CD4-positive, CD25-positive, alpha-beta regulatory T cell (primary cell): ENCODE data around the gene CFC1. TPM values are rescaled to one million over a fixed set of nuclear protein-coding genes. Genes with fewer than 3 reads are reported as not detected.
"Not testable (repeated sequence)": the region's sequence is repeated elsewhere in the genome, so short reads cannot be mapped to it uniquely, and the experiment has no call there.

Experiments used
- ATAC-seq, 2 donors: fragments of 150-1000 bp; cut with Tn5 transposase; one replicate each; pipeline ENCODE4 v1.10.0; 2021; ENCODE audit warnings: low read depth in 2 of 2, moderate number of reproducible peaks in 2 of 2, moderate library complexity in 1 of 2
- DNase-seq, 3 donors: peaks; one replicate each; pipeline versions ENCODE4 v3.0.0 to v3.0.0-alpha.2; 2012 to 2022; ENCODE audit warnings: mixed read lengths in 1 of 3
- H3K27ac ChIP-seq: one replicate; pipeline ENCODE4 v1.7.0; 2013; ENCODE audit warnings: mild to moderate bottlenecking, low read length; ENCODE audit not compliant: insufficient read depth, poor library complexity, severe bottlenecking
- H3K27me3 ChIP-seq: one replicate; pipeline ENCODE4 v1.7.0; 2013; ENCODE audit warnings: low read length; ENCODE audit not compliant: control insufficient read depth, insufficient read depth
- H3K36me3 ChIP-seq: one replicate; pipeline ENCODE4 v1.7.0; 2013; ENCODE audit warnings: mild to moderate bottlenecking, low read length, moderate library complexity; ENCODE audit not compliant: control insufficient read depth, insufficient read depth
- H3K4me1 ChIP-seq: 2 replicates; pipeline ENCODE4 v1.7.0; 2013; ENCODE audit warnings: mild to moderate bottlenecking, low read length; ENCODE audit not compliant: insufficient read depth, control insufficient read depth, poor library complexity, severe bottlenecking
- H3K4me3 ChIP-seq: one replicate; pipeline ENCODE4 v1.7.0; 2013; ENCODE audit warnings: low read depth, mild to moderate bottlenecking, low read length, moderate library complexity
- H3K9me3 ChIP-seq, 2 experiments: 1 replicate in 1 of 2; 2 replicates in 1 of 2; pipeline ENCODE4 v1.7.0; 2013; ENCODE audit warnings: low read length in 2 of 2, mild to moderate bottlenecking in 1 of 2, moderate library complexity in 1 of 2; ENCODE audit not compliant: control insufficient read depth in 2 of 2
- H3K27ac Mint-ChIP-seq, 3 donors: one replicate each; pipeline ENCODE4 v1.8.0; 2020 to 2022; ENCODE audit warnings: mild to moderate bottlenecking in 3 of 3, mixed read lengths in 3 of 3, moderate library complexity in 2 of 3
- H3K27me3 Mint-ChIP-seq: one replicate; pipeline ENCODE4 v1.8.0; 2022; ENCODE audit warnings: mild to moderate bottlenecking, mixed read lengths
- H3K36me3 Mint-ChIP-seq: one replicate; pipeline ENCODE4 v1.8.0; 2020; ENCODE audit warnings: mixed read lengths
- H3K4me1 Mint-ChIP-seq, 4 donors: one replicate each; pipeline ENCODE4 v1.8.0; 2020 to 2022; ENCODE audit warnings: mixed read lengths in 4 of 4, mild to moderate bottlenecking in 1 of 4
- H3K4me3 Mint-ChIP-seq, 4 donors: one replicate each; pipeline ENCODE4 v1.8.0; 2020 to 2022; ENCODE audit warnings: mild to moderate bottlenecking in 4 of 4, mixed read lengths in 4 of 4, moderate library complexity in 3 of 4
- H3K9me3 Mint-ChIP-seq, 7 donors: one replicate each; pipeline ENCODE4 v1.8.0; 2020 to 2022; ENCODE audit warnings: mixed read lengths in 7 of 7, mild to moderate bottlenecking in 3 of 7, moderate library complexity in 2 of 7
- polyA plus RNA-seq, 4 donors: library from polyadenylated mRNA; unstranded; fragments of 300-500 nt; fragmentation: Illumina TruSeq; gene quantifications; one replicate each; pipeline ENCODE4 v1.2.3, GENCODE V29; 2021
- total RNA-seq: library from RNA; stranded (reverse); gene quantifications from one replicate; pipeline ENCODE4 v1.2.3, GENCODE V29; 2022

The CFC1 gene
- total and polyA plus RNA-seq, 5 donors from 2014 or later: not detected

- not testable (repeated sequence) for H3K4me1 Mint-ChIP-seq, H3K9me3 ChIP-seq, ATAC-seq, H3K9me3 Mint-ChIP-seq, H3K36me3 ChIP-seq, H3K4me3 ChIP-seq, H3K4me1 ChIP-seq, H3K27ac ChIP-seq, H3K27me3 ChIP-seq, H3K27ac Mint-ChIP-seq, H3K36me3 Mint-ChIP-seq, H3K4me3 Mint-ChIP-seq, H3K27me3 Mint-ChIP-seq, DNase-seq
These were observed 8.5 kb downstream of the CFC1 start for GRCh38 chr2:130590842-130591359.

DNA sequence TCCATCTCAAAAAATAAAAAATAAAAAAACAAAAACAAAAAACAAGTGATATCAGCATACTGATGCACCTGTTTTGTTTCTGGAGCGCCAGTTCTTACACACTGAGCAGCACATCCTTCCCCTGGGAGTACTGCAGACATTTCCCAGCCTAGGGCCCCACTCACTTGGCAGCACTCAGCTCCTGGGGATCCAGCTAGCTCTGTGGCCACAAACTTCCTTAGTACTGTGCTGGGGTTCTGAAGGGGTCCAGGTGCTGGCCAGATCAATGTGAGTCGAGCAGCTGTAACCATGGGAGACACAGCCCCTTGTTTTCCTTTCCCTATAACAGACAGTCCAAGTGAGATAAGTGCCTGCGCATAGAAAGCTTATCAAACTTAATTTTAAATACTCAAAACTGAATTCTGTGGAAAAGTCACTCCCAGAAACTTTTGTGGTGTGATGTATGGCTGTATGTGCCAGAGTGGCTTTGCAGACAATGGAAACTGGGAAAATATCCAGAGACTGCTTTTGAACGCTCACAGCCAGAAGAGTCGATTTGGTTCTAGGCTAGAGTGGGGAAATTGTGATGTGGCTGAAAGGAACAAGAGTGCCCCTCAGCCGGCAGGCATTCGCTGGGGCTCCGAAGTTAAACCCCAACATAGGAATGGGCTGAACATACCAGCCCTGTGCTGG, 9.1 kb downstream of the CFC1 start:
- H3K4me1 Mint-ChIP-seq, H3K27me3 Mint-ChIP-seq, H3K4me1 ChIP-seq, H3K9me3 Mint-ChIP-seq, H3K4me3 ChIP-seq, H3K9me3 ChIP-seq, H3K4me3 Mint-ChIP-seq, H3K36me3 ChIP-seq, H3K27ac ChIP-seq, H3K27me3 ChIP-seq, DNase-seq, H3K36me3 Mint-ChIP-seq, ATAC-seq, H3K27ac Mint-ChIP-seq: not testable (repeated sequence)

DNA sequence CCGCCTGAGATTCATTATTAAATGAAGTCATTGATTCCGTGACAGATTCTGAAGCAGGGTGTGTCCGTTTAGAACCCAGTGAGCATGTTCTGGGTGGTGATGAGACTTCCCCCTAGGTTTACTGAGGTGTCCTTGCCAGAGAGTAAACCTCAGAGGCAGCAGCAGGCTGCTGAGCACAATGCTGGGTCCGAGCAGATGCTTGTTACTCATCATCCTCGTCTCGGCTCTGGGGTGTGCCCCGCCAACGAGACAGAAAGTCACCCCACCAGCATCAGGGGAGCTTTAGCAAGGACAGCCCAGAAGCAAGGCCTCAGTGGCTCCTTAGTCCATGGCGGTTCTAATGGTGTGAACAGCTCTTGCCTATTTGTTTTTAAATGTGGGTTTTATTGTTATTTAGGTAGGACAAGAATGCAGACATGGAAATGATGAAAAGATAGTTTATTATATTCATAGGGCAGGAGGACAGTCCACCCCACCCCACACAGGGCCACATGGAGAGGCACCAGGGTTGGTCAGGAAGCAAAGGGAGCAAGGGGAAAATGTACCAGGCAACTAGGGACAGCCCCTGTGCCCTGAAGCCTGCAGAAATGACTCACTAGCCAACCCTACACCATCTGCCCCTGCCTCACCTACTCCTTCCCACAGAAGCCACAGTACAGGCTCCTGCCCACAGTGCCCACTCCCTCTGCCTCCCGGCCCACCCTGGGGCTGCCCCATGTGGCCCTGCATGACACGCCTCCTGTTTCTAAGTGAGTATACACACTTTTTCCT, 10.5 kb downstream of the CFC1 start:
- not testable (repeated sequence) for H3K9me3 Mint-ChIP-seq, H3K4me3 Mint-ChIP-seq, H3K27me3 ChIP-seq, H3K27ac Mint-ChIP-seq, H3K27ac ChIP-seq, H3K36me3 Mint-ChIP-seq, H3K9me3 ChIP-seq, DNase-seq, H3K36me3 ChIP-seq, H3K4me1 ChIP-seq, ATAC-seq, H3K4me3 ChIP-seq, H3K4me1 Mint-ChIP-seq, H3K27me3 Mint-ChIP-seq

- H3K27me3 ChIP-seq, H3K4me3 Mint-ChIP-seq, H3K36me3 Mint-ChIP-seq, H3K27ac Mint-ChIP-seq, H3K36me3 ChIP-seq, H3K27me3 Mint-ChIP-seq, H3K27ac ChIP-seq, H3K4me1 Mint-ChIP-seq, ATAC-seq, H3K4me1 ChIP-seq, H3K9me3 Mint-ChIP-seq, H3K9me3 ChIP-seq, DNase-seq, H3K4me3 ChIP-seq: not testable (repeated sequence)
These were observed 14.6 kb downstream of the CFC1 start for GRCh38 chr2:130584726-130585125.

GRCh38 chr2:130583582-130583981, 15.8 kb downstream of the CFC1 start:
- H3K4me3 Mint-ChIP-seq, ATAC-seq, H3K27ac ChIP-seq, H3K4me1 Mint-ChIP-seq, H3K9me3 Mint-ChIP-seq, H3K27me3 ChIP-seq, H3K4me3 ChIP-seq, H3K27ac Mint-ChIP-seq, H3K36me3 Mint-ChIP-seq, DNase-seq, H3K36me3 ChIP-seq, H3K9me3 ChIP-seq, H3K4me1 ChIP-seq, H3K27me3 Mint-ChIP-seq: not testable (repeated sequence)

- not testable (repeated sequence) for H3K9me3 Mint-ChIP-seq, DNase-seq, H3K9me3 ChIP-seq, H3K36me3 Mint-ChIP-seq, H3K4me1 Mint-ChIP-seq, H3K27me3 ChIP-seq, H3K36me3 ChIP-seq, ATAC-seq, H3K4me3 Mint-ChIP-seq, H3K27ac ChIP-seq, H3K27me3 Mint-ChIP-seq, H3K27ac Mint-ChIP-seq, H3K4me3 ChIP-seq, H3K4me1 ChIP-seq
These were observed 16.4 kb downstream of the CFC1 start for GRCh38 chr2:130582970-130583369.

DNA sequence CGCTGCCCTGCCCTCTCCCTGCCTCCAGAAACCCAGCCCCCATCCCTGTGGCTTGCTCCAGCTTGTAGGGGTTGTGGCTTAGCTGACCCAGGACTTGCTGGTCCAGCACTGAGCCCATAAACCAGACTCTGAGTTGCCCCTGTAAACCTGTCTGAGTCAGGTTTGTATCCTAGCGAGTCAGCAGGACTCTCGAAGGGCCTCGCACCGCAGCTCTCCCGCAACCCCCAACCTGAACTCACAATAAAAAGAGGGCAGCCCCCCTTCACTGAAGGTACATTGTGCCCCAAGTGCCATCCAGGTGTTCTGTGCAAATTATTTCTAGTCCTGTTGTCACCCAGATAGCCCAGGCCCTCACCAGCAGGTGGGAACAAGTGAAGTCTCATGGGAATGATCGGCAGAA, 17.9 kb downstream of the CFC1 start:
- H3K27ac ChIP-seq, H3K9me3 Mint-ChIP-seq, H3K36me3 ChIP-seq, H3K4me1 Mint-ChIP-seq, H3K27me3 ChIP-seq, H3K36me3 Mint-ChIP-seq, DNase-seq, H3K4me3 Mint-ChIP-seq, ATAC-seq, H3K27ac Mint-ChIP-seq, H3K4me3 ChIP-seq, H3K4me1 ChIP-seq, H3K9me3 ChIP-seq, H3K27me3 Mint-ChIP-seq: not testable (repeated sequence)

DNA sequence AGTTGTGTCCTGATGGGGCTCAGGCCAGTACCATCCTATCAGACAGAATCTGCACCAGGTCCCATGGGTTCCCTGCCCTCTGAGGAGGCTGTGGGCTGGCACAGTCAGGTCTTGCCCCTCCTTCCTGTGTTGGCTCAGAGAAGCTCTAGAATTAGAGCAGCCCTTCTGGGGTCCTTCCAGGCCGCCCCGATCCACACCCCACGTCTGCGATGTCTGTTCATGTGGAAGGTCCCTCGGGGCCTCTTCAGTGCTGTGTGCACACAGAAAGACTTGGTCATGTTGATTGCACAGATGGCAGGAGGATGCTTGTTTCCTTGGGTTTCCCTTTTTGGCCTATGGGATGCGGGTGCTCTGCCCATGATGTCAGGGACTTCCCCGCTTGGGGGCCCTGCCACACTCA, 20.3 kb downstream of the CFC1 start:
- ATAC-seq, H3K4me3 Mint-ChIP-seq, H3K9me3 ChIP-seq, H3K27me3 Mint-ChIP-seq, H3K4me1 ChIP-seq, H3K4me1 Mint-ChIP-seq, H3K27ac ChIP-seq, DNase-seq, H3K4me3 ChIP-seq, H3K27ac Mint-ChIP-seq, H3K9me3 Mint-ChIP-seq, H3K36me3 Mint-ChIP-seq, H3K36me3 ChIP-seq, H3K27me3 ChIP-seq: not testable (repeated sequence)
